Upper lobe of left lung (tissue), 4 donors: ENCODE measurements around the gene EFCAB5.

Experiments used
- CTCF ChIP-seq, 6 experiments: fragments of 450-650 bp in 4 of 6; fragments of 200-600 bp in 2 of 6; sonication (generic) in 2 of 6; IDR thresholded peaks; one replicate each; pipeline ENCODE4 v1.5.1; 2016 to 2019; ENCODE audit warnings: antibody characterized with exemption in 6 of 6
- EP300 ChIP-seq, 4 donors: sonication (generic); formaldehyde crosslinking; IDR thresholded peaks; one replicate each; pipeline ENCODE4 v1.5.1; 2017; ENCODE audit warnings: antibody characterized with exemption in 4 of 4, control low read depth in 2 of 4
- POLR2A ChIP-seq, 4 donors: fragments of 450-650 bp; IDR thresholded peaks; one replicate each; pipeline ENCODE4 v1.5.1; 2016 to 2017; ENCODE audit warnings: antibody characterized with exemption in 4 of 4, mild to moderate bottlenecking in 2 of 4
- POLR2AphosphoS5 ChIP-seq, 2 donors: sonication (generic); formaldehyde crosslinking; IDR thresholded peaks; one replicate each; pipeline ENCODE4 v1.5.1; 2017; ENCODE audit warnings: antibody characterized with exemption in 2 of 2

DNA sequence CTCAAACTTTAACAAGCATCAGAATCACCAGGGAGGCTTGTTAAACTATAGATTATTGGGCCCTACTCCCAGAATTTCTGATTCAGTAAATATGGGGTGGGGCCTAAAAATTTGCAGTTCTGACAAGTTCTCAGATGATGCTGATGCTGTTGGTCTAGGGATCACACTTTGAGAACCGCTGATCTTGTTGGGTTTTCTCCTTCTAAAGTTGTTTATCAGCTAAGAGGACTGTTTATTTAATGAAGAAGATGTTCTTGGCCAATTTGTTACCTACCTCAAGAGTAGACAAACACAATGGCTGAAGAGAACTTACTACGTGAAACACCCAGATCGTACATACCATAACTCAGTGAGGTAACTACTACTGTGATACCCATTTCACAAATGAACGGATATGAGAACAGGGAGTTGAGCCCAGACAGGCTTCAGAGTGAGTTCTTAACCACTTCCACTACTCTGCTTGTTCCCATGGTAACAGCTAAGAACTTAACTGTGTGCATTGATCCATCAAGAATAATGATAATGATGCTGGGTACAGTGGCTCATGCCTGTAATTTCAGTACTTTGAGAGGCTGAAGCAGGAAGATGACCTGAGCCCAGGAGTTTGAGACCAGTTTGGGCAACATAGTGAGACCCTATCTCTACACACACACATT, 89.9 kb downstream of the EFCAB5 start:
- no peak for TF ChIP-seq POLR2AphosphoS5 (IDR thresholded peaks at IDR 0.05)
- no peak for TF ChIP-seq CTCF (IDR thresholded peaks at IDR 0.05)
- TF ChIP-seq EP300 (IDR thresholded peaks at IDR 0.05): no peak
- TF ChIP-seq POLR2A (IDR thresholded peaks at IDR 0.05): no peak
